Measurements from ENCODE around the gene MAN2B2.
"Not testable (repeated sequence)": the region's sequence is repeated elsewhere in the genome, so short reads cannot be mapped to it uniquely, and the experiment has no call there.

Gene MAN2B2

DNA sequence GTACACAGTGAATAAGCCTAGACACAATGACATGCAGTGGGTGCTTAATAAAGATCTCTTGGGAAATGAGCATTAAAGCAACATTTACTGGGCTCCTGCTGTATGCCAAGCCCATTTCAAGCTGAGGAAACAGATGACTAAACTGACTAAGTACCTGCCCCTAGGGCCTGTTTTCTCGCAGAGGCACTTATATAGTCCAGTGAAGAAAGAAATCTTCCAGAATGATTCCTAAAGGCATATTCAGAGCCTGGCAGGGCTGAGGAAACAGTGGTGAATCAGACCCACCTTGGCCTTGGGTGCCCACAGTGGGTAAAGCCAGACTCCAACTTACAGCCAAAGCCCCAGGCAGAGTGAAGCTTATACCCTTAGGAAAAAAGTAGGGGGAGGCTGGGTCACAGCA is 96.7 kb downstream of the MAN2B2 start:
- TF ChIP-seq, protein P1, sequence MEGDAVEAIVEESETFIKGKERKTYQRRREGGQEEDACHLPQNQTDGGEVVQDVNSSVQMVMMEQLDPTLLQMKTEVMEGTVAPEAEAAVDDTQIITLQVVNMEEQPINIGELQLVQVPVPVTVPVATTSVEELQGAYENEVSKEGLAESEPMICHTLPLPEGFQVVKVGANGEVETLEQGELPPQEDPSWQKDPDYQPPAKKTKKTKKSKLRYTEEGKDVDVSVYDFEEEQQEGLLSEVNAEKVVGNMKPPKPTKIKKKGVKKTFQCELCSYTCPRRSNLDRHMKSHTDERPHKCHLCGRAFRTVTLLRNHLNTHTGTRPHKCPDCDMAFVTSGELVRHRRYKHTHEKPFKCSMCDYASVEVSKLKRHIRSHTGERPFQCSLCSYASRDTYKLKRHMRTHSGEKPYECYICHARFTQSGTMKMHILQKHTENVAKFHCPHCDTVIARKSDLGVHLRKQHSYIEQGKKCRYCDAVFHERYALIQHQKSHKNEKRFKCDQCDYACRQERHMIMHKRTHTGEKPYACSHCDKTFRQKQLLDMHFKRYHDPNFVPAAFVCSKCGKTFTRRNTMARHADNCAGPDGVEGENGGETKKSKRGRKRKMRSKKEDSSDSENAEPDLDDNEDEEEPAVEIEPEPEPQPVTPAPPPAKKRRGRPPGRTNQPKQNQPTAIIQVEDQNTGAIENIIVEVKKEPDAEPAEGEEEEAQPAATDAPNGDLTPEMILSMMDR (IDR thresholded peaks at IDR 0.05; ENCODE audit: low read length, missing control alignments) = no peak
- H3K4me3 ChIP-seq (replicated peaks; ENCODE audit: low read depth, low read length) = no peak overlapping the region
- no peak for DNase-seq (ENCODE audit: low read depth)

DNA sequence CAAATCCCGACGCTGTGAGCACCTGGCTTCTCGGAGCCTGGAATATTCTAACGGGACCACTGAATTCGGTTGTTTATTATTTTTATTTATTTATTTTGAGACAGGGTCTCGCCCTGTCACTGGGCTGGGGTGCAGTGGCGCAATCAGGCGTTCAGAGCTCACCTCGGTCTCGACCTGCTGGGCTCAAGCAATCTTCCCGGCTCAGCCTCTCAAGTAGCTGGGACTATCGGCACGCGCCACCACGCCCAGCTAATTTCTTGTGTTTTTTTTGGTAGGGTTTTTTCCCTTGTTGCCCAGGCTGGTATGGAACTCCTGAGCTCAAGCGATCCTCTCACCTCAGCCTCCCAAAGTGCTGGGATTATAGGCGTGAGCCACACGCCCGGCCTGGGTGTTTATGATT is 97.1 kb downstream of the MAN2B2 start:
- TF ChIP-seq, protein P1 (IDR thresholded peaks at IDR 0.05; ENCODE audit: low read length, missing control alignments) = no peak
- no peak overlapping the region for H3K4me3 ChIP-seq (replicated peaks; ENCODE audit: low read depth, low read length)
- no peak for DNase-seq (ENCODE audit: low read depth)

DNA sequence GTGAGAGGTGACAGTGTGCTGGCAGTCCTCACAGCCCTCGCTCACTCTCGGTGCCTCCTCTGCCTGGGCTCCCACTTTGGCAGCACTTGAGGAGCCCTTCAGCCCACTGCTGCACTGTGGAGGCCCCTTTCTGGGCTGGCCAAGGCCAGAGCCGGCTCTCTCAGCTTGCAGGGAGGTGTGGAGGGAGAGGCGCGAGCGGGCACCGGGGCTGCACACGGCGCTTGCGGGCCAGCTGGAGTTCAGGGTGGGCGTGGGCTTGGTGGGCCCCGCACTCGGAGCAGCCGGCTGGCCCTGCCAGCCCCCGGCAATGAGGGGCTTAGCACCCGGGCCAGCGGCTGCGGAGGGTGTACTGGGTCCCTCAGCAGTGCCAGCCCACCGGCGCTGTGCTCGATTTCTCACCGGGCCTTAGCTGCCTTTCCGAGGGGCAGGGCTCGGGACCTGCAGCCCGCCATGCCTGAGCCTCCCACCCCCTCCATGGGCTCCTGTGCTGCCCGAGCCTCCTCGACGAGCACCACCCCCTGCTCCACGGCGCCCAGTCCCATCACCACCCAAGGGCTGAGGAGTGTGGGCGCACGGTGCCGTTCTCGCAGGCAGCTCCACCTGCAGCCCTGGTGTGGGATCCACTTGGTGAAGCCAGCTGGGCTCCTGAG is 97.7 kb downstream of the MAN2B2 start:
- DNase-seq (ENCODE audit: low read depth); H3K4me3 ChIP-seq (replicated peaks; ENCODE audit: low read depth, low read length): not testable (repeated sequence)

Data from fibroblast of pulmonary artery (primary cell).